Breast epithelium (tissue), 4 donors: ENCODE measurements around the gene RBBP8NL. TPM values are rescaled to one million over a fixed set of nuclear protein-coding genes. Genes with fewer than 3 reads are reported as not detected.

Experiments
- DNase-seq, 2 donors: peaks; one replicate each; pipeline ENCODE4 v3.0.0-alpha.2; 2019; ENCODE audit warnings: low spot score in 2 of 2
- H3K27ac ChIP-seq, 2 donors: fragments of 200-600 bp; sonication (generic) in 1 of 2; one replicate each; pipeline ENCODE4 v1.5.1; 2016 to 2019; ENCODE audit warnings: mild to moderate bottlenecking in 1 of 2
- H3K27me3 ChIP-seq, 2 donors: fragments of 200-600 bp; sonication (generic) in 1 of 2; one replicate each; pipeline versions ENCODE4 v1.5.1 to v1.6.0; 2017 to 2019; ENCODE audit warnings: control low read depth in 1 of 2, mild to moderate bottlenecking in 1 of 2
- H3K36me3 ChIP-seq: fragments of 200-600 bp; one replicate; pipeline ENCODE4 v1.5.1; 2019
- H3K4me1 ChIP-seq, 2 donors: fragments of 200-600 bp; sonication (generic); one replicate each; pipeline ENCODE4 v1.5.1; 2016 to 2019; ENCODE audit warnings: control low read depth in 1 of 2
- H3K4me3 ChIP-seq, 3 donors: fragments of 200-600 bp; sonication (generic); 1 replicate in 2 of 3; 2 replicates in 1 of 3; pipeline ENCODE4 v1.5.1; 2016 to 2019; ENCODE audit warnings: mild to moderate bottlenecking in 3 of 3, moderate library complexity in 2 of 3
- H3K9me3 ChIP-seq, 2 donors: fragments of 200-600 bp; sonication (generic) in 1 of 2; one replicate each; pipeline ENCODE4 v1.5.1; 2016 to 2019; ENCODE audit warnings: control low read depth in 1 of 2
- POLR2A ChIP-seq: fragments of 450-650 bp; IDR thresholded peaks from one replicate; pipeline ENCODE4 v1.6.1; 2016; ENCODE audit warnings: antibody characterized with exemption, mild to moderate bottlenecking, moderate library complexity
- POLR2AphosphoS5 ChIP-seq, 3 donors: sonication (generic); formaldehyde crosslinking; IDR thresholded peaks; one replicate each; pipeline ENCODE4 v1.6.1; 2017; ENCODE audit warnings: antibody characterized with exemption in 3 of 3
- intact Hi-C: fragments of 100-400 bp; cut with DNase I; formaldehyde crosslinking; loops from one replicate; pipeline ENCODE4 v1.15.1; 2023; ENCODE audit warnings: low total_unique reads
- total RNA-seq, 3 donors: library from RNA; depleted of rRNA; stranded (reverse); fragments of >200 nt; gene quantifications; one replicate each; pipeline ENCODE4 v1.1.0, GENCODE V29; 2016
- TF ChIP-seq, protein P1 (sequence below), 3 donors: fragments of 450-650 bp; IDR thresholded peaks; one replicate each; pipeline ENCODE4 v1.5.1; 2016 to 2017; ENCODE audit warnings: antibody characterized with exemption in 3 of 3, mild to moderate bottlenecking in 3 of 3, moderate library complexity in 3 of 3

Gene RBBP8NL
- total RNA-seq, 3 donors from 2014 or later: 2.0 to 4.0 TPM; not detected in 1

GRCh38 chr20:62451156-62451767 lies 23.9 kb upstream of the RBBP8NL start:
- no peaks in the 10 kb centered on the region for H3K4me1 ChIP-seq
- no peak for DNase-seq
- H3K36me3 ChIP-seq: no peaks in the 10 kb centered on the region
- H3K27ac ChIP-seq: no peak overlapping the region
- peaks cover 6 to 66% of the 10 kb centered on the region in 2 donors for H3K27me3 ChIP-seq
- TF ChIP-seq, protein P1, sequence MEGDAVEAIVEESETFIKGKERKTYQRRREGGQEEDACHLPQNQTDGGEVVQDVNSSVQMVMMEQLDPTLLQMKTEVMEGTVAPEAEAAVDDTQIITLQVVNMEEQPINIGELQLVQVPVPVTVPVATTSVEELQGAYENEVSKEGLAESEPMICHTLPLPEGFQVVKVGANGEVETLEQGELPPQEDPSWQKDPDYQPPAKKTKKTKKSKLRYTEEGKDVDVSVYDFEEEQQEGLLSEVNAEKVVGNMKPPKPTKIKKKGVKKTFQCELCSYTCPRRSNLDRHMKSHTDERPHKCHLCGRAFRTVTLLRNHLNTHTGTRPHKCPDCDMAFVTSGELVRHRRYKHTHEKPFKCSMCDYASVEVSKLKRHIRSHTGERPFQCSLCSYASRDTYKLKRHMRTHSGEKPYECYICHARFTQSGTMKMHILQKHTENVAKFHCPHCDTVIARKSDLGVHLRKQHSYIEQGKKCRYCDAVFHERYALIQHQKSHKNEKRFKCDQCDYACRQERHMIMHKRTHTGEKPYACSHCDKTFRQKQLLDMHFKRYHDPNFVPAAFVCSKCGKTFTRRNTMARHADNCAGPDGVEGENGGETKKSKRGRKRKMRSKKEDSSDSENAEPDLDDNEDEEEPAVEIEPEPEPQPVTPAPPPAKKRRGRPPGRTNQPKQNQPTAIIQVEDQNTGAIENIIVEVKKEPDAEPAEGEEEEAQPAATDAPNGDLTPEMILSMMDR (IDR thresholded peaks at IDR 0.05): no peak
- TF ChIP-seq POLR2A: no peak
- TF ChIP-seq POLR2AphosphoS5 (IDR thresholded peaks at IDR 0.05): no peak
- no peak overlapping the region for H3K4me3 ChIP-seq
- intact Hi-C loops: no loop called here
- H3K9me3 ChIP-seq: no peaks in the 10 kb centered on the region

DNA sequence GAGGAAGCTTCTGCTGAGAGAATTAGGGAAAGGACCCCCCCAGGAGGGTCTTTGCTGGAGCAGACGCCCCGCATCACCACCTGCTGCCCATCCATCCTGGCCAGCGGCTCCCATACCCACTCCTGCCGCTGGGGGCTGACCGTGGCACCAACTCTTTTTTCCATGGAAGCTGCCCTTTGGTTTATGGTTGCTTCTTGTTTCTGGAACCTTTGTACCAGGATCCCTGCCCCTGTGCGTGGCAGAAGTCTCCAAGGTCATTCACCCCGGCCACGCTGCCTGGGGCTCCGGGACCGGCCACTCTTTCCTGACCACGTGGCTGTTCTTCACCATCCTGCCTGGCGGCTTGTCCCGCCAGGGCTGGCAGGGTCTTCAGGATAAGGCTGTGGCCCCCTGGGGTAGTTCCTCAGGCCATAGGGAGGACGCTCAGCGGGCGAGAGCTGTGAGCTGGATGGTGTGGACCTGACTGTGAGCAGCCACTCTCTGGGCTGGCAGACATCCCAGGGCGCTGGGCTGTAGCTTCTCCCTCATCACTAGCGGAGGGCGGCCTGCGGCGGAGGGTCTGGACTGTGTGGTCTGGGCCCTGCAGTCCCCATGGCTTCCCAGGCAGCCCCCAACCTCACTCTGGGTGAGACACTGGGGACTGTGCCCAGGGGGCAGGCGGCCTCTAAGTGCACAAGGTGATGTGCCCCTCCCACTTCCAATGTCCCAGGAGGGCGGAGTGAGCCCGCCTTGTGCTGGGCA lies 22.8 kb upstream of the RBBP8NL start:
- Histone ChIP-seq H3K4me1 (no peaks in the 10 kb centered on the region), H3K9me3 (no peaks in the 10 kb centered on the region), H3K4me3 (no peak overlapping the region), H3K36me3 (no peaks in the 10 kb centered on the region), H3K27ac (no peak overlapping the region), H3K27me3 (peaks cover 6 to 75% of the 10 kb centered on the region in 2 donors)
- intact Hi-C loops: no loop called here
- no peak for DNase-seq
- TF ChIP-seq POLR2A (no peak), POLR2AphosphoS5 (IDR thresholded peaks at IDR 0.05) (no peak)
- TF ChIP-seq, protein P1 (IDR thresholded peaks at IDR 0.05): no peak

DNA sequence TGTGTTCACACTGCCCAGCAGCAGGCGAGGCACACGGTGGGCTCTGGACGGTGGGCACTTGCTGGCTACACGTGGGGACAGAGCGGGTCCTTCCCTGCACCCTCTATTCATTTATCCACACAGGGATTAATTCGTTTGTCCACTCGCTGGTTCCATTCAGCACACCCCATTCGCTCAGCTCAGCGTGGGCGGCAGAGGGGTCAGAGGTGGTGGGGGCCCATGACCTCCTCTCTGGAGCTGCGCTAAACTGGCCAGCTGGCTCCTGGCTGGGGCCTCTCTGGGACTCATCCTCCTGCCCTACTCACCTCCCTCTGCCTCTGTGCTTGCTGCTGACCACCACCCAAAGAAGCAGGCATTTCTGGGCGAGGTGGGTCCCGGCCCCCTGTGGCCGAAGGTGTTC lies 21.4 kb upstream of the RBBP8NL start:
- no peak for DNase-seq
- H3K4me3 ChIP-seq: no peak overlapping the region
- no peaks in the 10 kb centered on the region for H3K4me1 ChIP-seq
- H3K27ac ChIP-seq: no peak overlapping the region
- no peaks in the 10 kb centered on the region for H3K9me3 ChIP-seq
- H3K27me3 ChIP-seq: peaks cover 6 to 75% of the 10 kb centered on the region in 2 donors
- H3K36me3 ChIP-seq: no peaks in the 10 kb centered on the region
- TF ChIP-seq, protein P1 (IDR thresholded peaks at IDR 0.05): no peak
- no peak for TF ChIP-seq POLR2AphosphoS5 (IDR thresholded peaks at IDR 0.05)
- no peak for TF ChIP-seq POLR2A
- intact Hi-C loops: no loop called here

DNA sequence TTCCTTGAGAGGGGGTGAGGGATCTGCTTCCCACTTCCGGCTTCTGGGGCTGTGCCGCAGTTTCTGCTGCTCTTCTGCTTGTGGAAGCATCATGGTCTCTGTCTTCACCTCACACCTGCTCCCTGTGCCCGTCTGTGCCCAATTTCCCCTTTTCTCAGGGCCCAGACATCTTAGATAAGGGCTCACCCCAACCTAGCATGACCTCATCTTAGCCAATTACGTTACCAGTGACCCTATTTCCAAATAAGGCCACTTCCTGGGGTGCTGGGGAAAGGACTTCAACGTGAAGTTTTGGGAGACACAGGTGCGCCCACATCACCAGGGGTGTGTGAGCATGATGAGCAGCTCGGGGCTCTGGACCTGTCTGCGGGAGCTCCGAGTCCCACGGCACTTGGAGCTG lies 20.7 kb upstream of the RBBP8NL start:
- peaks cover 4 to 67% of the 10 kb centered on the region in 2 donors for H3K27me3 ChIP-seq
- intact Hi-C loops: no loop called here
- TF ChIP-seq POLR2A (no peak), POLR2AphosphoS5 (IDR thresholded peaks at IDR 0.05) (no peak)
- TF ChIP-seq, protein P1 (IDR thresholded peaks at IDR 0.05): no peak

More for the DNA sequence above, 20.7 kb upstream of the RBBP8NL start:
- Histone ChIP-seq H3K36me3 (no peaks in the 10 kb centered on the region), H3K9me3 (no peaks in the 10 kb centered on the region), H3K4me3 (no peak overlapping the region), H3K4me1 (no peaks in the 10 kb centered on the region), H3K27ac (no peak overlapping the region)
- no peak for DNase-seq
